OCI-M2 (cell line): ENCODE data around the gene MTERF2.

Experiments used
- DNase-seq: peaks from one replicate; lab custom pipeline; 2025; ENCODE audit not compliant: unreplicated experiment; lab: John Stamatoyannopoulos, UW

Gene MTERF2

GRCh38 chr12:106994579-106995220, 7.8 kb upstream of the MTERF2 start:
- no peak for DNase-seq

DNA sequence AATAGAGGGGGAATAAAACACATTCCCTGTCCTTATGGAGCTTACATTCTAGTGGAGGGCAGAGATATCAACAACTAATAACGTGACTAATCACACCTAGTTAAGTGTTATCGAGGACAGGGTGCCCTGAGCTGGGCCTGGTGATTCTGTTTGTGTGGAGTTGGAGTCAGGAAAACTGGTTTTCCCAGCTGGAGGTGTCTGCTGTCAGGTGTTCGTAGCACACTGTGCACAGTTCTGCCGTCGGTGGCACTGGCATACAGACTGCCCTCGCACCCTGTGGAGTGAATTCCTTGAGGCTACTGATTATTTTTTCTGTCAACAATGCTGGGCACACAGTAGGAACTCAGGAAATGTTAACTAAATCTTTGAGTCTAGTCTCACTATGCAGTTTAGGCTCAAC, 900 bp upstream of the MTERF2 start:
- DNase-seq: no peak

- no peak for DNase-seq
Observed at GRCh38 chr12:106986135-106986534, 811 bp downstream of the MTERF2 start.

GRCh38 chr12:106985479-106985878, 1.5 kb downstream of the MTERF2 start:
- DNase-seq: no peak

DNA sequence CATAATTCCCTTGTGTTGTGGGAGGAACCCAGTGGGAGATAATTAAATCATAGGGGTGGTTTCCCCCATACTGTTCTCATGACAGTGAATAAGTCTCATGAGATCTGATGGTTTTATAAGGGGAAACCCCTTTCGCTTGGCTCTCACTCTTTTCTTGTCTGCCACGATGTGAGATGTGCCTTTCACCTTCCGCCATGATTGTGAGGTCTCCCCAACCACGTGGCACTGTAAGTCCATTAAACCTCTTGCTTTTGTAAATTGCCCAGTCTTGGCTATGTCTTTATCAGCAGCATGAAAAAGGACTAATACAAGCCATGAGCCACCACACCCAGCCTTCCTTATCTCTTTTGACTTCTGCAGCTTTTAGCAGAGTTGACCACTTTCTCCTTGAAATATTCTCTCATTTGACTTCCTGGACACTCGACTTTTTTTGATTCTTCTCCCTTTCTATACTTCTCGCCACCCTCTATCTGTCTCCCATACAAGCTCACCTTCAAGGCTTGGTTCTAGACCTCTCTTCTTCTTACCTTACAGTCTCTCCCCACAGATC, 2.3 kb downstream of the MTERF2 start:
- DNase-seq: no peak

DNA sequence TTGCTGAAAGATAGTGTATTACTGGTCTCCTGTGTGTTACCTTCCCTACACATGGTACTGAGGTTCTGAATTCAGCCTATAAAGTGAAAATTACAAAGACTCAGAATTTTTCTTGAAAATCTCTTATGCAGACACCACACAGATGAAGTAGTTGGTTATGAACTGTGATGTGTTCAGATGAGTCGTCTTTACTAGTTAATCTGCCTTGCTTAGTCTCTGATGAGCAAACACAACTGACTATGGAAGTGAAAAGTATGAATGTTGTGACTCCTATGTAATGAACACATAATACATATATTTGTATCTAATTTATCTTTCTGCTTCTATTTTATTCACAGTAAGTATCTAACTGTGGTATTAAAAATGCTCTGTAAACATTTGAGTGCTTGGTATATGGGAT, 4.7 kb downstream of the MTERF2 start:
- DNase-seq: no peak

- DNase-seq: no peak
Observed at GRCh38 chr12:106981788-106982187, 5.2 kb downstream of the MTERF2 start.

GRCh38 chr12:106980944-106981343, 6.0 kb downstream of the MTERF2 start:
- DNase-seq: no peak

- no peak for DNase-seq
Observed at GRCh38 chr12:106978035-106978800, 8.7 kb downstream of the MTERF2 start.

DNA sequence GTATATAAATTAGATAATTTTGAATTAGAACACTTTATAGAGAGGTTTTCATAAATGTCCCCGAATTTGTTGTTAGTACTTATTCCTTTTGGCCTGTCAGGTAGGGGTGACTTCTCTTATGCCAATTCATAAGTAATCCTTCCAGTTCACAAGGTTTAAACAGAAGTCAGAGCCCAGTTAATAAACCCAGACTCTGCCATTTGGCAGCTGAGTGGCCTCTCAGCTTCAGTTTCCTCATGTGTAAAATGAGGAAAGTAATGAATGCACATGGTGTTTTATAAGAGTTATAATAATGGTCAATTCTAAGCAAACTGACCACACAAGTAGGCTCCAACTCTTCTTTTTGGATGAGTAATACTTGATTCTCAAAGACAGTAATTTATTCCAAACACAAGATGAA, 10.3 kb downstream of the MTERF2 start:
- DNase-seq: no peak

GRCh38 chr12:106975993-106976658, 10.8 kb downstream of the MTERF2 start:
- DNase-seq: no peak

- DNase-seq: no peak
Observed at GRCh38 chr12:106975098-106975497, 11.8 kb downstream of the MTERF2 start.

DNA sequence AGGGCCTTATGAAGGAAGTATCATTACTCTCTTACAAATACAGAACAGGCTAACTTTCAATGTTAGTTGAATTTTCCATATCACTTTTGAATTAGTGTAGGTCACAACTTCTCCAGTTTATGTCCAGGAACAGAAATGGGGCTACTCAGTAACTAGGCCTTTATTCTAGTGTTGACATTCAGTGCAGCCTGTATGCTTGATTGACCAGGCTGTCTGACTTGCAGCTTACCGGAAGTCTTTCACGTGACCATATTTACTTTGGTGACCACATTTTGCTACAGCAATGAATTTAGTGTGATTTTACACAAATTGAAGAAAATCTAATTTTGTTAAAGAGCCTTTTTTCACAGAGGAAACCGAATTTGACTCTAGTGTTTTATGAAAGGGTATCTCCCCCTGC, 12.4 kb downstream of the MTERF2 start:
- DNase-seq: no peak

GRCh38 chr12:106973545-106973944, 13.4 kb downstream of the MTERF2 start:
- DNase-seq: no peak

DNA sequence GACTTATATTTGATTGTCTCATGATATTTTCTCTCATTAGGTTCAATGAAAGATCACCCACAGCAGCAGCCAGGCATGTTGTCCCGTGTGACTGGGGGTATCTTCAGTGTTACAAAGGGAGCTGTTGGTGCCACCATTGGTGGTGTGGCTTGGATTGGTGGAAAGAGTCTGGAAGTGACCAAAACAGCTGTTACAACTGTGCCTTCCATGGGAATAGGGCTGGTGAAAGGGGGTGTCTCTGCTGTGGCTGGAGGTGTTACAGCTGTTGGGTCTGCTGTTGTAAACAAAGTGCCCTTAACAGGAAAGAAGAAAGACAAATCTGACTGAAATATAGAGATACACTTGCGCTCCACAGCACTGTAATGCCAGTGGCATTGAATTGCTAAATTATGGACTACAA, 15.9 kb downstream of the MTERF2 start:
- no peak for DNase-seq

- DNase-seq: no peak
Observed at GRCh38 chr12:106964526-106964925, 22.4 kb downstream of the MTERF2 start.

DNA sequence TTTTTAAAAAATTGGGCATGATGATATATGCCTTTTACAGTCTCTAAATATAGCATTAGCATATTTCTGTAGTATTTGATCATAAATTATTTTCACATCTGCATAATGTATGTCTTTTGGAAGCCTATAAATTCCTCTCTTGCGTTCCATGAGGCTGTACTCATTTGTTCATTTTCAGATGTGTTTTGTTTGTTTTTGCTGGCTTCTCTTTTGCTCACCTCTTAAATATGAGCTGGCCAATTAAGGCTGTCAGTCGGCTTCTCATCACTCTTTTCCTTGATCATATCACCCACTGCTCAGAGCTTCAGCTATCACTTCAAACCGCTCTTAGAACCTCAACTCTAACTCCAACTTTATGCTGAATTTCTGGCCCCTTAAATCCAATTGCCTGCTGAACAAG, 24.7 kb downstream of the MTERF2 start:
- no peak for DNase-seq

GRCh38 chr12:106960443-106960842, 26.5 kb downstream of the MTERF2 start:
- DNase-seq: no peak

- DNase-seq: no peak
Observed at GRCh38 chr12:106957583-106957982, 29.4 kb downstream of the MTERF2 start.

DNA sequence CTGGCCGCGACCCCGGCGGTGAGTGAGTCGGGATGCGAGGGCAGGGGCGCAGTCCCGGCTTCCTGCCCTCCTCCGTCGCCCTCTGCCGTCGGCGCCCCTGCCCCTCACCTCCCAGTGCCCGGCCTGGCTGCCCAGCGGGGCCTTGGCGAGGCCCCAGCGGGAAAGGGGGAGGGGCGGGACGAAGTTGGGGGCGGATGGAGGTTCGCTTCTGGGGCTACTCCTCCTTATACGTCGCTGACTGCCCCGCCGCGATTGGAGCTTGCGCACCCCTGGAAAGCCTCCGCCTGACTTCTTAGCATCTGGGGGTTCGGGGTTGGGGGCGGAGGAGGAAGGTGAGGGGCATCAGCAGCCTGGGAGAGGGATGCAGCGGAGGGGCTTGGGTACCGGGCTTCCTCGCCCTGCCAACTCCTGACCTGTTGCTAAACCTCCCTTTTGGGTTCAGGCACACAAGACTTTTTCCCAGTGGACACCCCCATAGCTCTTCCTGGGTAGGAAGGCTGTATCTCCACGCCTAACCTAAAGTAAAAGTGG, 30.8 kb downstream of the MTERF2 start:
- DNase-seq: no peak

- DNase-seq: peak; percentile 42
Observed at GRCh38 chr12:106955377-106956047, 31.4 kb downstream of the MTERF2 start, which contains the start of gene TMEM263. Gene TMEM263, plus strand, starts transcription at chr12:106955907. Its CDS starts 11,210 bp downstream, at chr12:106967117.
